Measurements from ENCODE around the gene JAZF1. TPM values are rescaled to one million over a fixed set of nuclear protein-coding genes. Genes with fewer than 3 reads are reported as not detected.

The JAZF1 gene
- total and polyA plus RNA-seq, 2 experiments from 2014 or later: 9.5 to 12.1 TPM

- Histone ChIP-seq H3K27ac (no peak overlapping the region), H3K36me3 (replicated peaks; ENCODE audit: insufficient read depth, low read depth) (no peaks in the 10 kb centered on the region), H3K9me3 (ENCODE audit: low read depth) (no peaks in the 10 kb centered on the region), H3K9me2 (replicated peaks; ENCODE audit: insufficient read depth) (no peaks in the 10 kb centered on the region), H2AFZ (no peak overlapping the region), H3K79me2 (no peaks in the 10 kb centered on the region), H3K27me3 (no peaks in the 10 kb centered on the region), H4K20me1 (ENCODE audit: insufficient read depth, poor library complexity, severe bottlenecking) (no peaks in the 10 kb centered on the region), H3K4me3 (no peak overlapping the region), H3K4me2 (no peak overlapping the region), H3K4me1 (ENCODE audit: insufficient read depth) (no peaks in the 10 kb centered on the region)
- DNase-seq (ENCODE audit: low spot score): no peak
- TF ChIP-seq CTCF (IDR thresholded peaks at IDR 0.05; ENCODE audit: poor library complexity) (no peak), EZH2 (IDR thresholded peaks at IDR 0.05; ENCODE audit: borderline replicate concordance) (no peak), EZH2phosphoT487 (IDR thresholded peaks at IDR 0.05; ENCODE audit: low read depth, severe bottlenecking, unreplicated experiment) (no peak)
- 60% methylated on average over 14 of the region's 14 CpGs for WGBS (ENCODE audit: low lambda C conversion rate, missing lambda C conversion rate)
Observed at GRCh38 chr7:27943241-27943640, 237.4 kb downstream of the JAZF1 start.

GRCh38 chr7:27942711-27943110, 237.9 kb downstream of the JAZF1 start:
- Histone ChIP-seq H3K9me2 (replicated peaks; ENCODE audit: insufficient read depth) (no peaks in the 10 kb centered on the region), H3K4me1 (ENCODE audit: insufficient read depth) (no peaks in the 10 kb centered on the region), H3K36me3 (replicated peaks; ENCODE audit: insufficient read depth, low read depth) (no peaks in the 10 kb centered on the region), H4K20me1 (ENCODE audit: insufficient read depth, poor library complexity, severe bottlenecking) (no peaks in the 10 kb centered on the region), H3K4me2 (no peak overlapping the region), H3K27me3 (no peaks in the 10 kb centered on the region), H2AFZ (no peak overlapping the region), H3K79me2 (no peaks in the 10 kb centered on the region), H3K4me3 (no peak overlapping the region), H3K9me3 (ENCODE audit: low read depth) (no peaks in the 10 kb centered on the region), H3K27ac (no peak overlapping the region)
- DNase-seq (ENCODE audit: low spot score): no peak
- WGBS (ENCODE audit: low lambda C conversion rate, missing lambda C conversion rate): 87% methylated on average over 8 of the region's 8 CpGs
- no peak for TF ChIP-seq CTCF (IDR thresholded peaks at IDR 0.05; ENCODE audit: poor library complexity)
- TF ChIP-seq EZH2phosphoT487 (IDR thresholded peaks at IDR 0.05; ENCODE audit: low read depth, severe bottlenecking, unreplicated experiment): no peak
- no peak for TF ChIP-seq EZH2 (IDR thresholded peaks at IDR 0.05; ENCODE audit: borderline replicate concordance)

- 83% methylated on average over 2 of the region's 2 CpGs for WGBS (ENCODE audit: low lambda C conversion rate, missing lambda C conversion rate)
- Histone ChIP-seq H4K20me1 (ENCODE audit: insufficient read depth, poor library complexity, severe bottlenecking) (no peaks in the 10 kb centered on the region), H3K9me2 (replicated peaks; ENCODE audit: insufficient read depth) (no peaks in the 10 kb centered on the region), H3K27ac (no peak overlapping the region), H3K4me3 (no peak overlapping the region), H3K9me3 (ENCODE audit: low read depth) (no peaks in the 10 kb centered on the region), H2AFZ (no peak overlapping the region), H3K36me3 (replicated peaks; ENCODE audit: insufficient read depth, low read depth) (no peaks in the 10 kb centered on the region), H3K4me1 (ENCODE audit: insufficient read depth) (no peaks in the 10 kb centered on the region), H3K27me3 (no peaks in the 10 kb centered on the region), H3K4me2 (no peak overlapping the region), H3K79me2 (no peaks in the 10 kb centered on the region)
- TF ChIP-seq EZH2phosphoT487 (IDR thresholded peaks at IDR 0.05; ENCODE audit: low read depth, severe bottlenecking, unreplicated experiment): no peak
- TF ChIP-seq EZH2 (IDR thresholded peaks at IDR 0.05; ENCODE audit: borderline replicate concordance): no peak
- TF ChIP-seq CTCF (IDR thresholded peaks at IDR 0.05; ENCODE audit: poor library complexity): no peak
- no peak for DNase-seq (ENCODE audit: low spot score)
Observed at GRCh38 chr7:27941522-27941921, 239.1 kb downstream of the JAZF1 start.

GRCh38 chr7:27940341-27940740, 240.3 kb downstream of the JAZF1 start:
- WGBS (ENCODE audit: low lambda C conversion rate, missing lambda C conversion rate): 86% methylated on average over 9 of the region's 9 CpGs
- H3K9me2 ChIP-seq (replicated peaks; ENCODE audit: insufficient read depth): no peaks in the 10 kb centered on the region
- H3K36me3 ChIP-seq (replicated peaks; ENCODE audit: insufficient read depth, low read depth): no peaks in the 10 kb centered on the region
- no peaks in the 10 kb centered on the region for H3K79me2 ChIP-seq
- H3K27ac ChIP-seq: no peak overlapping the region
- no peak overlapping the region for H3K4me2 ChIP-seq
- no peak for DNase-seq (ENCODE audit: low spot score)
- TF ChIP-seq EZH2 (IDR thresholded peaks at IDR 0.05; ENCODE audit: borderline replicate concordance): no peak
- TF ChIP-seq CTCF (IDR thresholded peaks at IDR 0.05; ENCODE audit: poor library complexity): no peak
- no peak for TF ChIP-seq EZH2phosphoT487 (IDR thresholded peaks at IDR 0.05; ENCODE audit: low read depth, severe bottlenecking, unreplicated experiment)
- H4K20me1 ChIP-seq (ENCODE audit: insufficient read depth, poor library complexity, severe bottlenecking): no peaks in the 10 kb centered on the region
- H3K27me3 ChIP-seq: no peaks in the 10 kb centered on the region
- H3K4me3 ChIP-seq: no peak overlapping the region
- no peaks in the 10 kb centered on the region for H3K9me3 ChIP-seq (ENCODE audit: low read depth)
- H2AFZ ChIP-seq: no peak overlapping the region
- H3K4me1 ChIP-seq (ENCODE audit: insufficient read depth): no peaks in the 10 kb centered on the region

Data from hepatocyte (in vitro differentiated cells).